H9 (cell line): ENCODE measurements around the gene LRRC42. TPM values are rescaled to one million over a fixed set of nuclear protein-coding genes. Genes with fewer than 3 reads are reported as not detected.

Experiments
- DNase-seq: peaks from one replicate; pipeline ENCODE4 v3.0.0-alpha.2; 2017
- H2AFZ ChIP-seq: one replicate; pipeline ENCODE4 v1.6.1; 2013; ENCODE audit warnings: mild to moderate bottlenecking, low read length, control low read depth, moderate library complexity
- H2AK5ac ChIP-seq: 2 replicates; pipeline ENCODE4 v1.6.1; 2013; ENCODE audit warnings: low read length, control low read depth, mixed read lengths; ENCODE audit not compliant: insufficient read length
- H2BK120ac ChIP-seq: one replicate; pipeline ENCODE4 v1.6.1; 2013; ENCODE audit warnings: low read depth, mild to moderate bottlenecking, low read length, control low read depth, inconsistent platforms; ENCODE audit not compliant: poor library complexity, severe bottlenecking
- H2BK12ac ChIP-seq: 2 replicates; pipeline ENCODE4 v1.6.1; 2013; ENCODE audit warnings: low read length, control low read depth, mixed read lengths, low read depth; ENCODE audit not compliant: insufficient read length
- H2BK15ac ChIP-seq: 2 replicates; pipeline ENCODE4 v1.6.1; 2013; ENCODE audit warnings: low read depth, low read length, control low read depth
- H2BK20ac ChIP-seq: one replicate; pipeline ENCODE4 v1.6.1; 2013; ENCODE audit warnings: low read depth, mild to moderate bottlenecking, low read length, control low read depth, inconsistent platforms; ENCODE audit not compliant: poor library complexity, severe bottlenecking
- H2BK5ac ChIP-seq: 2 replicates; pipeline ENCODE4 v1.6.1; 2013; ENCODE audit warnings: low read length, control low read depth, mixed read lengths; ENCODE audit not compliant: insufficient read length
- H3K14ac ChIP-seq: 2 replicates; pipeline ENCODE4 v1.6.1; 2013; ENCODE audit warnings: low read length, control low read depth; ENCODE audit not compliant: insufficient read depth
- H3K18ac ChIP-seq: 2 replicates; pipeline ENCODE4 v1.6.1; 2013; ENCODE audit warnings: low read depth, mild to moderate bottlenecking, mixed read lengths, low read length, control low read depth; ENCODE audit not compliant: insufficient read length
- H3K23ac ChIP-seq: 2 replicates; pipeline ENCODE4 v1.6.1; 2013; ENCODE audit warnings: low read length, control low read depth, mixed read lengths, low read depth; ENCODE audit not compliant: insufficient read length
- H3K23me2 ChIP-seq: 2 replicates; pipeline ENCODE4 v1.6.1; 2013; ENCODE audit warnings: low read depth, mild to moderate bottlenecking, mixed read lengths, low read length, control low read depth; ENCODE audit not compliant: insufficient read length, poor library complexity, severe bottlenecking
- H3K27ac ChIP-seq: 2 replicates; pipeline ENCODE4 v1.5.1; 2013; ENCODE audit warnings: low read length, control low read depth, mixed read lengths, low read depth; ENCODE audit not compliant: insufficient read length
- H3K27me3 ChIP-seq: 2 replicates; pipeline ENCODE4 v1.6.1; 2013; ENCODE audit warnings: low read length, control low read depth, inconsistent platforms; ENCODE audit not compliant: insufficient read depth
- H3K4ac ChIP-seq: 2 replicates; pipeline ENCODE4 v1.6.1; 2013; ENCODE audit warnings: low read depth, mild to moderate bottlenecking, control low read depth, inconsistent platforms, low read length, moderate library complexity
- H3K4me1 ChIP-seq: 2 replicates; pipeline ENCODE4 v1.6.1; 2013; ENCODE audit warnings: low read length, control low read depth, inconsistent platforms; ENCODE audit not compliant: insufficient read depth
- H3K4me2 ChIP-seq: 2 replicates; pipeline ENCODE4 v1.6.1; 2013; ENCODE audit warnings: low read length, control low read depth, mixed read lengths; ENCODE audit not compliant: insufficient read length, insufficient read depth
- H3K56ac ChIP-seq: 2 replicates; pipeline ENCODE4 v1.6.1; 2013; ENCODE audit warnings: low read depth, mild to moderate bottlenecking, mixed read lengths, low read length, control low read depth; ENCODE audit not compliant: insufficient read length
- H3K79me1 ChIP-seq: 2 replicates; pipeline ENCODE4 v1.6.1; 2013; ENCODE audit warnings: low read depth, mild to moderate bottlenecking, moderate library complexity, low read length, control low read depth, inconsistent platforms; ENCODE audit not compliant: insufficient read depth, poor library complexity, severe bottlenecking
- H3K79me2 ChIP-seq: 2 replicates; pipeline ENCODE4 v1.6.1; 2013; ENCODE audit warnings: low read length, control low read depth, inconsistent platforms; ENCODE audit not compliant: insufficient read depth
- H3K9ac ChIP-seq: 2 replicates; pipeline ENCODE4 v1.6.1; 2013; ENCODE audit warnings: low read length, control low read depth, mixed read lengths; ENCODE audit not compliant: insufficient read length; ENCODE audit errors: extremely low read depth
- H3K9me3 ChIP-seq: one replicate; pipeline ENCODE4 v1.6.1; 2013; ENCODE audit warnings: low read depth, low read length, inconsistent platforms; ENCODE audit not compliant: control insufficient read depth
- H3T11ph ChIP-seq: one replicate; pipeline ENCODE4 v1.6.1; 2013; ENCODE audit warnings: mild to moderate bottlenecking, low read length, control low read depth, inconsistent platforms
- H4K20me1 ChIP-seq: one replicate; pipeline ENCODE4 v1.6.1; 2013; ENCODE audit not compliant: control insufficient read depth, insufficient read length, insufficient read depth
- H4K5ac ChIP-seq: 2 replicates; pipeline ENCODE4 v1.6.1; 2013; ENCODE audit warnings: low read depth, mild to moderate bottlenecking, mixed read lengths, low read length, control low read depth; ENCODE audit not compliant: insufficient read length
- H4K8ac ChIP-seq: replicated peaks from 2 replicates; pipeline ENCODE4 v1.6.1; 2013; ENCODE audit warnings: low read length, control low read depth, mixed read lengths, low read depth; ENCODE audit not compliant: insufficient read length
- H4K91ac ChIP-seq: 2 replicates; pipeline ENCODE4 v1.6.1; 2013; ENCODE audit warnings: low read depth, mild to moderate bottlenecking, moderate library complexity, mixed read lengths, low read length, control low read depth; ENCODE audit not compliant: insufficient read length
- H3K27ac Mint-ChIP-seq, 3 experiments: 2 replicates in 2 of 3; 3 replicates in 1 of 3; pipeline ENCODE4 v1.8.0; 2020 to 2021; ENCODE audit warnings: mixed read lengths in 3 of 3, mild to moderate bottlenecking in 1 of 3, moderate library complexity in 1 of 3
- H3K27me3 Mint-ChIP-seq: 2 replicates; pipeline ENCODE4 v1.8.0; 2021; ENCODE audit warnings: low read depth, mild to moderate bottlenecking, moderate library complexity, mixed read lengths
- H3K36me3 Mint-ChIP-seq, 3 experiments: 2 replicates in 2 of 3; 3 replicates in 1 of 3; pipeline ENCODE4 v1.8.0; 2020 to 2021; ENCODE audit warnings: low read depth in 3 of 3, mixed read lengths in 3 of 3; ENCODE audit not compliant: insufficient read depth in 1 of 3
- H3K4me1 Mint-ChIP-seq, 2 experiments: 2 replicates each; pipeline ENCODE4 v1.8.0; 2020; ENCODE audit warnings: mixed read lengths in 2 of 2
- H3K4me3 Mint-ChIP-seq, 2 experiments: 2 replicates in 1 of 2; 3 replicates in 1 of 2; pipeline ENCODE4 v1.8.0; 2020 to 2021; ENCODE audit warnings: mild to moderate bottlenecking in 2 of 2, mixed read lengths in 2 of 2, moderate library complexity in 1 of 2
- H3K9me3 Mint-ChIP-seq, 2 experiments: 2 replicates in 1 of 2; 3 replicates in 1 of 2; pipeline ENCODE4 v1.8.0; 2020; ENCODE audit warnings: mild to moderate bottlenecking in 2 of 2, mixed read lengths in 2 of 2, moderate library complexity in 1 of 2
- WGBS: extraction: QIAGEN DNeasy Blood & Tissue Kit; methylation state at CpG from one replicate; pipeline ENCODE4 v1.1.7; 2013; ENCODE audit warnings: missing lambda C conversion rate, low lambda C conversion rate, mixed read lengths; ENCODE audit not compliant: insufficient read length; ENCODE audit errors: extremely low coverage; 5-methylcytosine and 5-hydroxymethylcytosine counted together
- total RNA-seq: library from RNA; stranded (reverse); gene quantifications from 2 replicates; pipeline ENCODE4 v1.2.1, GENCODE V29; 2021
- TF ChIP-seq, protein P1 (sequence below): fragments of 200-600 bp; sonication (generic); conservative IDR thresholded peaks from 3 replicates; pipeline ENCODE4 v1.8.0; 2021; ENCODE audit warnings: antibody characterized with exemption, mild to moderate bottlenecking

LRRC42 gene
- total RNA-seq, 1 experiment from 2014 or later: 36.3 TPM

DNA sequence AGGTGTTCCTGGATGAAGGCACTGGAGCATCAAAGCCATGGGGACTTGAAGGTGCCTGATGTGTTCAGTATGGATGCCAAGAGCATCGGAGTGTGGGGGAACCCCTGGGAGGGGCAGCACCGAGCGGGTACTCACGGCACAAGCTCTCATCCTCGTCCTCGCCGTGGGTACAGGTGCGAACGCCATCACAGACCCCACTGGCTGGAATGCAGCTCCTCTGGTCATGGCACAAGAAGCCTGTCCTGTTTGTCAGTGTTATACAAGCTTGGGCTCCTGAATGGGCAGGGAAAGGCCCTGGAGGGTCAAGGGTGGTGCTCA is 65.8 kb downstream of the LRRC42 start:
- Histone ChIP-seq H2BK15ac (no peak overlapping the region), H3K27me3 (no peaks in the 10 kb centered on the region), H3T11ph (no peak overlapping the region), H4K5ac (no peak overlapping the region), H3K4me2 (no peak overlapping the region), H4K8ac (no peak overlapping the region), H3K9me3 (no peaks in the 10 kb centered on the region), H3K27ac (no peak overlapping the region), H3K23ac (no peak overlapping the region), H3K4ac (no peak overlapping the region), H3K79me1 (no peaks in the 10 kb centered on the region), H2BK20ac (no peak overlapping the region), H3K9ac (no peak overlapping the region), H4K91ac (no peak overlapping the region), H2AFZ (no peak overlapping the region), H3K18ac (no peak overlapping the region), H3K4me1 (no peaks in the 10 kb centered on the region), H3K56ac (no peak overlapping the region), H3K14ac (no peak overlapping the region), H2AK5ac (no peak overlapping the region), H2BK5ac (no peak overlapping the region), H2BK120ac (no peak overlapping the region), H2BK12ac (no peak overlapping the region), H3K23me2 (no peaks in the 10 kb centered on the region), H4K20me1 (no peaks in the 10 kb centered on the region), H3K79me2 (no peaks in the 10 kb centered on the region)
- WGBS: no CpG with 5 or more reads among the region's 9 CpGs
- H3K9me3 Mint-ChIP-seq: no peaks in the 10 kb centered on the region
- no peak overlapping the region for H3K4me3 Mint-ChIP-seq
- TF ChIP-seq, protein P1, sequence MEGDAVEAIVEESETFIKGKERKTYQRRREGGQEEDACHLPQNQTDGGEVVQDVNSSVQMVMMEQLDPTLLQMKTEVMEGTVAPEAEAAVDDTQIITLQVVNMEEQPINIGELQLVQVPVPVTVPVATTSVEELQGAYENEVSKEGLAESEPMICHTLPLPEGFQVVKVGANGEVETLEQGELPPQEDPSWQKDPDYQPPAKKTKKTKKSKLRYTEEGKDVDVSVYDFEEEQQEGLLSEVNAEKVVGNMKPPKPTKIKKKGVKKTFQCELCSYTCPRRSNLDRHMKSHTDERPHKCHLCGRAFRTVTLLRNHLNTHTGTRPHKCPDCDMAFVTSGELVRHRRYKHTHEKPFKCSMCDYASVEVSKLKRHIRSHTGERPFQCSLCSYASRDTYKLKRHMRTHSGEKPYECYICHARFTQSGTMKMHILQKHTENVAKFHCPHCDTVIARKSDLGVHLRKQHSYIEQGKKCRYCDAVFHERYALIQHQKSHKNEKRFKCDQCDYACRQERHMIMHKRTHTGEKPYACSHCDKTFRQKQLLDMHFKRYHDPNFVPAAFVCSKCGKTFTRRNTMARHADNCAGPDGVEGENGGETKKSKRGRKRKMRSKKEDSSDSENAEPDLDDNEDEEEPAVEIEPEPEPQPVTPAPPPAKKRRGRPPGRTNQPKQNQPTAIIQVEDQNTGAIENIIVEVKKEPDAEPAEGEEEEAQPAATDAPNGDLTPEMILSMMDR: no peak
- no peak for DNase-seq
- peaks cover 1% of the 10 kb centered on the region for H3K27me3 Mint-ChIP-seq
- no peak overlapping the region for H3K27ac Mint-ChIP-seq
- H3K36me3 Mint-ChIP-seq: no peaks in the 10 kb centered on the region
- peaks cover 8 to 10% of the 10 kb centered on the region in 2 experiments for H3K4me1 Mint-ChIP-seq
